Activated T-cell treated with anti-CD3 and anti-CD28 coated beads, Interleukin-2, amount 50 U/mL, for 72 hours (primary cell): Measurements from ENCODE around the gene TXNIP. TPM values are rescaled to one million over a fixed set of nuclear protein-coding genes. Genes with fewer than 3 reads are reported as not detected.

Experiments
- ATAC-seq, 2 donors: fragments of 150-1000 bp; cut with Tn5 transposase; replicated peaks in 1 of 2; 2 replicates each; pipeline ENCODE4 v1.10.0; 2021; ENCODE audit warnings: moderate library complexity in 2 of 2, mild to moderate bottlenecking in 1 of 2
- DNase-seq, 2 donors: peaks; one replicate each; pipeline ENCODE4 v3.0.0; 2021 to 2022; ENCODE audit warnings: mixed read lengths in 1 of 2
- H3K27ac Mint-ChIP-seq: one replicate; pipeline ENCODE4 v1.8.0; 2022; ENCODE audit warnings: mild to moderate bottlenecking, moderate library complexity, mixed read lengths
- H3K27me3 Mint-ChIP-seq: one replicate; pipeline ENCODE4 v1.8.0; 2022; ENCODE audit warnings: low read depth, mixed read lengths
- H3K36me3 Mint-ChIP-seq, 2 donors: one replicate each; pipeline ENCODE4 v1.8.0; 2022; ENCODE audit warnings: mixed read lengths in 2 of 2, mild to moderate bottlenecking in 1 of 2; ENCODE audit not compliant: insufficient read depth in 2 of 2
- H3K4me1 Mint-ChIP-seq: one replicate; pipeline ENCODE4 v1.8.0; 2022; ENCODE audit warnings: low read depth, mixed read lengths
- H3K4me3 Mint-ChIP-seq, 2 donors: one replicate each; pipeline ENCODE4 v1.8.0; 2022; ENCODE audit warnings: mild to moderate bottlenecking in 2 of 2, mixed read lengths in 2 of 2, moderate library complexity in 2 of 2
- H3K9me3 Mint-ChIP-seq, 2 donors: one replicate each; pipeline ENCODE4 v1.8.0; 2022; ENCODE audit warnings: mixed read lengths in 2 of 2
- total RNA-seq, 2 donors: library from RNA; stranded (reverse); gene quantifications; one replicate each; pipeline ENCODE4 v1.2.3, GENCODE V29; 2022

Gene TXNIP
- total RNA-seq, 2 donors from 2014 or later: 141 to 212 TPM

GRCh38 chr1:146021622-146022402 is 25.4 kb upstream of the TXNIP start, which contains the start of gene HJV:
TSS of gene HJV (minus strand) at chr1:146021735. CDS start at chr1:146020231, 1,504 bp downstream.
- no peaks in the 10 kb centered on the region for H3K9me3 Mint-ChIP-seq
- H3K27me3 Mint-ChIP-seq: peaks cover 70% of the 10 kb centered on the region
- ATAC-seq: no peak
- H3K27ac Mint-ChIP-seq: no peak within 1 kb of the TSS
- H3K36me3 Mint-ChIP-seq: no peaks in the 10 kb centered on the region
- DNase-seq: no peak
- no peak within 1 kb of the TSS for H3K4me3 Mint-ChIP-seq
- H3K4me1 Mint-ChIP-seq: peaks cover 12% of the 10 kb centered on the region

GRCh38 chr1:146021050-146021445 is 24.7 kb upstream of the TXNIP start:
- H3K9me3 Mint-ChIP-seq: no peaks in the 10 kb centered on the region
- no peak for DNase-seq
- no peak for ATAC-seq
- H3K36me3 Mint-ChIP-seq: no peaks in the 10 kb centered on the region
- H3K27me3 Mint-ChIP-seq: peaks cover 77% of the 10 kb centered on the region
- H3K4me3 Mint-ChIP-seq: no peak overlapping the region
- H3K4me1 Mint-ChIP-seq: peaks cover 12% of the 10 kb centered on the region
- no peak overlapping the region for H3K27ac Mint-ChIP-seq

- no peaks in the 10 kb centered on the region for H3K9me3 Mint-ChIP-seq
- no peaks in the 10 kb centered on the region for H3K36me3 Mint-ChIP-seq
- DNase-seq (no peak), ATAC-seq (no peak)
- peaks cover 75% of the 10 kb centered on the region for H3K27me3 Mint-ChIP-seq
- peaks cover 12% of the 10 kb centered on the region for H3K4me1 Mint-ChIP-seq
- H3K27ac Mint-ChIP-seq: no peak overlapping the region
- peak overlapping the region in 1 of 2 donors; percentile 41 for H3K4me3 Mint-ChIP-seq
Measured at GRCh38 chr1:146020058-146021049, 24.0 kb upstream of the TXNIP start.

- ATAC-seq (peak; percentile 41 to 49), DNase-seq (no peak)
- Mint-ChIP-seq H3K27me3 (peaks cover 68% of the 10 kb centered on the region), H3K4me3 (peak overlapping the region; percentile 41), H3K4me1 (peaks cover 12% of the 10 kb centered on the region), H3K36me3 (no peaks in the 10 kb centered on the region), H3K27ac (no peak overlapping the region), H3K9me3 (no peaks in the 10 kb centered on the region)
Measured at GRCh38 chr1:146019231-146020057, 23.1 kb upstream of the TXNIP start.

- ATAC-seq (no peak), DNase-seq (no peak)
- Mint-ChIP-seq H3K4me3 (no peak overlapping the region), H3K9me3 (no peaks in the 10 kb centered on the region), H3K27ac (no peak overlapping the region), H3K4me1 (peaks cover 22% of the 10 kb centered on the region), H3K27me3 (peaks cover 62% of the 10 kb centered on the region), H3K36me3 (no peaks in the 10 kb centered on the region)
Measured at GRCh38 chr1:146016891-146017290, 20.5 kb upstream of the TXNIP start.

GRCh38 chr1:146013559-146013922 is 17.2 kb upstream of the TXNIP start:
- Mint-ChIP-seq H3K36me3 (no peaks in the 10 kb centered on the region), H3K9me3 (no peaks in the 10 kb centered on the region), H3K27me3 (peaks cover 29% of the 10 kb centered on the region), H3K27ac (no peak overlapping the region), H3K4me3 (no peak overlapping the region), H3K4me1 (peaks cover 10% of the 10 kb centered on the region)
- DNase-seq (no peak), ATAC-seq (peak in 1 of 2 donors; percentile 29)

GRCh38 chr1:146012703-146013558 is 16.6 kb upstream of the TXNIP start:
- peaks cover 23% of the 10 kb centered on the region for H3K27me3 Mint-ChIP-seq
- DNase-seq: peak; percentile 50 to 55
- peak; percentile 74 to 85 for ATAC-seq
- no peak overlapping the region for H3K27ac Mint-ChIP-seq
- no peaks in the 10 kb centered on the region for H3K36me3 Mint-ChIP-seq
- H3K4me3 Mint-ChIP-seq: peak overlapping the region; percentile 2 to 15
- no peaks in the 10 kb centered on the region for H3K9me3 Mint-ChIP-seq
- H3K4me1 Mint-ChIP-seq: peaks cover 12% of the 10 kb centered on the region

GRCh38 chr1:146010126-146010738 is 13.9 kb upstream of the TXNIP start:
- Mint-ChIP-seq H3K27ac (peak overlapping the region; percentile 42), H3K4me1 (peaks cover 39% of the 10 kb centered on the region), H3K9me3 (no peaks in the 10 kb centered on the region), H3K36me3 (no peaks in the 10 kb centered on the region), H3K4me3 (no peak overlapping the region), H3K27me3 (no peaks in the 10 kb centered on the region)
- no peak for DNase-seq
- ATAC-seq: no peak

GRCh38 chr1:146007489-146008133 is 11.2 kb upstream of the TXNIP start:
- DNase-seq (no peak), ATAC-seq (no peak)
- Mint-ChIP-seq H3K4me1 (peaks cover 49% of the 10 kb centered on the region), H3K27ac (peak overlapping the region; percentile 99), H3K9me3 (no peaks in the 10 kb centered on the region), H3K27me3 (no peaks in the 10 kb centered on the region), H3K4me3 (peak overlapping the region; percentile 60 to 84), H3K36me3 (no peaks in the 10 kb centered on the region)

GRCh38 chr1:146001709-146002108 is 5.3 kb upstream of the TXNIP start:
- Mint-ChIP-seq H3K4me3 (peak overlapping the region in 1 of 2 donors; percentile 16), H3K27me3 (no peaks in the 10 kb centered on the region), H3K27ac (peak overlapping the region; percentile 93), H3K4me1 (peaks cover 85% of the 10 kb centered on the region), H3K9me3 (no peaks in the 10 kb centered on the region), H3K36me3 (no peaks in the 10 kb centered on the region)
- DNase-seq: no peak
- ATAC-seq: no peak

- no peaks in the 10 kb centered on the region for H3K9me3 Mint-ChIP-seq
- peaks cover 72% of the 10 kb centered on the region for H3K4me1 Mint-ChIP-seq
- H3K4me3 Mint-ChIP-seq: peak overlapping the region; percentile 100
- DNase-seq (no peak), ATAC-seq (no peak)
- H3K27ac Mint-ChIP-seq: peak overlapping the region; percentile 99
- peaks cover 13 to 17% of the 10 kb centered on the region in 2 donors for H3K36me3 Mint-ChIP-seq
- no peaks in the 10 kb centered on the region for H3K27me3 Mint-ChIP-seq
Measured at GRCh38 chr1:145999321-146000024, 3.1 kb upstream of the TXNIP start.
